Stimulated activated naive B cell treated with anti-CD40 and anti-IgM and Interleukin-4, amounts not matched to agents 10 μg/mL and 1 μg/mL and 100 μg/mL, for 72 hours (primary cell): ENCODE results near the gene IDI2.
A peak's percentile ranks its signal among the peaks of the same experiment; 100 is the strongest.

ENCODE experiments used
- ATAC-seq, 2 donors: fragments of 150-1000 bp; cut with Tn5 transposase; replicated peaks; 2 replicates each; pipeline ENCODE4 v1.10.0; 2021; ENCODE audit warnings: moderate library complexity in 1 of 2
- DNase-seq: peaks from one replicate; pipeline ENCODE4 v3.0.0; 2021
- H3K27ac Mint-ChIP-seq: one replicate; pipeline ENCODE4 v1.8.0; 2022; ENCODE audit warnings: mild to moderate bottlenecking, mixed read lengths
- H3K27me3 Mint-ChIP-seq, 2 donors: one replicate each; pipeline ENCODE4 v1.8.0; 2022; ENCODE audit warnings: mixed read lengths in 2 of 2
- H3K36me3 Mint-ChIP-seq, 2 donors: one replicate each; pipeline ENCODE4 v1.8.0; 2022; ENCODE audit warnings: mixed read lengths in 2 of 2, mild to moderate bottlenecking in 1 of 2
- H3K4me1 Mint-ChIP-seq, 2 donors: one replicate each; pipeline ENCODE4 v1.8.0; 2022; ENCODE audit warnings: mixed read lengths in 2 of 2, mild to moderate bottlenecking in 1 of 2
- H3K4me3 Mint-ChIP-seq, 2 donors: one replicate each; pipeline ENCODE4 v1.8.0; 2022; ENCODE audit warnings: mild to moderate bottlenecking in 2 of 2, mixed read lengths in 2 of 2, moderate library complexity in 1 of 2
- H3K9me3 Mint-ChIP-seq, 2 donors: one replicate each; pipeline ENCODE4 v1.8.0; 2022; ENCODE audit warnings: mixed read lengths in 2 of 2, mild to moderate bottlenecking in 1 of 2

Gene IDI2

GRCh38 chr10:988667-989545 lies 36.8 kb downstream of the IDI2 start:
- peak overlapping the region; percentile 99 for H3K27ac Mint-ChIP-seq
- no peak for DNase-seq
- H3K4me3 Mint-ChIP-seq: peak overlapping the region; percentile 96 to 97
- no peaks in the 10 kb centered on the region for H3K9me3 Mint-ChIP-seq
- H3K36me3 Mint-ChIP-seq: peaks cover 25 to 37% of the 10 kb centered on the region in 2 donors
- peak; percentile 17 to 20 for ATAC-seq
- H3K27me3 Mint-ChIP-seq: no peaks in the 10 kb centered on the region
- peaks cover 23 to 44% of the 10 kb centered on the region in 2 donors for H3K4me1 Mint-ChIP-seq

- Mint-ChIP-seq H3K27ac (peak within 1 kb of the TSS; percentile 99), H3K27me3 (no peaks in the 10 kb centered on the region), H3K9me3 (no peaks in the 10 kb centered on the region), H3K4me3 (peak within 1 kb of the TSS; percentile 96 to 97), H3K36me3 (peaks cover 23 to 33% of the 10 kb centered on the region in 2 donors), H3K4me1 (peaks cover 23 to 41% of the 10 kb centered on the region in 2 donors)
- DNase-seq (peak; percentile 96), ATAC-seq (peak; percentile 98)
Measured at GRCh38 chr10:987870-988666, 37.6 kb downstream of the IDI2 start, which contains the start of gene GTPBP4. TSS of gene GTPBP4 (plus strand) at chr10:988434. CDS start at chr10:988480, 46 bp downstream.

- no peak for DNase-seq
- peaks cover 23 to 36% of the 10 kb centered on the region in 2 donors for H3K4me1 Mint-ChIP-seq
- peak; percentile 3 to 4 for ATAC-seq
- peak overlapping the region; percentile 96 to 97 for H3K4me3 Mint-ChIP-seq
- no peaks in the 10 kb centered on the region for H3K27me3 Mint-ChIP-seq
- H3K36me3 Mint-ChIP-seq: peaks cover 23 to 29% of the 10 kb centered on the region in 2 donors
- H3K9me3 Mint-ChIP-seq: no peaks in the 10 kb centered on the region
- H3K27ac Mint-ChIP-seq: peak overlapping the region; percentile 99
Measured at GRCh38 chr10:987620-987869, 38.1 kb downstream of the IDI2 start.

- Mint-ChIP-seq H3K27ac (peak overlapping the region; percentile 52), H3K27me3 (no peaks in the 10 kb centered on the region), H3K36me3 (peaks cover 23 to 27% of the 10 kb centered on the region in 2 donors), H3K9me3 (no peaks in the 10 kb centered on the region), H3K4me1 (peaks cover 23 to 36% of the 10 kb centered on the region in 2 donors), H3K4me3 (peak overlapping the region; percentile 96 to 97)
- no peak for DNase-seq
- no peak for ATAC-seq
Measured at GRCh38 chr10:986881-987619, 38.6 kb downstream of the IDI2 start.

- DNase-seq: no peak
- no peak overlapping the region for H3K27ac Mint-ChIP-seq
Measured at GRCh38 chr10:986137-986825, 39.4 kb downstream of the IDI2 start.

GRCh38 chr10:985361-985760 lies 40.3 kb downstream of the IDI2 start:
- Mint-ChIP-seq H3K4me1 (peaks cover 17 to 26% of the 10 kb centered on the region in 2 donors), H3K36me3 (peaks cover 22 to 27% of the 10 kb centered on the region in 2 donors), H3K4me3 (no peak overlapping the region), H3K27me3 (no peaks in the 10 kb centered on the region), H3K27ac (no peak overlapping the region), H3K9me3 (peaks cover 6% of the 10 kb centered on the region in 2 donors)
- ATAC-seq: no peak
- DNase-seq: no peak

More at GRCh38 chr10:986137-986825, 39.4 kb downstream of the IDI2 start:
- Mint-ChIP-seq H3K9me3 (peaks cover 0 to under 1% of the 10 kb centered on the region in 2 donors), H3K36me3 (peaks cover 23 to 27% of the 10 kb centered on the region in 2 donors), H3K4me3 (peak overlapping the region; percentile 96 to 97), H3K27me3 (no peaks in the 10 kb centered on the region), H3K4me1 (peaks cover 23 to 35% of the 10 kb centered on the region in 2 donors)
- ATAC-seq: no peak

- Mint-ChIP-seq H3K27ac (no peak overlapping the region), H3K4me1 (peaks cover 8 to 14% of the 10 kb centered on the region in 2 donors), H3K36me3 (peaks cover 22 to 24% of the 10 kb centered on the region in 2 donors), H3K9me3 (peaks cover 8 to 12% of the 10 kb centered on the region in 2 donors), H3K27me3 (no peaks in the 10 kb centered on the region), H3K4me3 (no peak overlapping the region)
- ATAC-seq (no peak), DNase-seq (no peak)
Measured at GRCh38 chr10:983971-984655, 41.5 kb downstream of the IDI2 start.

GRCh38 chr10:983401-983800 lies 42.3 kb downstream of the IDI2 start:
- Mint-ChIP-seq H3K4me1 (peaks cover 8 to 13% of the 10 kb centered on the region in 2 donors), H3K9me3 (peaks cover 14 to 16% of the 10 kb centered on the region in 2 donors), H3K4me3 (no peak overlapping the region), H3K27ac (no peak overlapping the region), H3K27me3 (no peaks in the 10 kb centered on the region), H3K36me3 (peaks cover 21 to 28% of the 10 kb centered on the region in 2 donors)
- DNase-seq (no peak), ATAC-seq (no peak)

- H3K4me3 Mint-ChIP-seq: no peak overlapping the region
- H3K9me3 Mint-ChIP-seq: peaks cover 14 to 21% of the 10 kb centered on the region in 2 donors
- no peaks in the 10 kb centered on the region for H3K27me3 Mint-ChIP-seq
- no peak overlapping the region for H3K27ac Mint-ChIP-seq
- H3K4me1 Mint-ChIP-seq: no peaks in the 10 kb centered on the region
- no peak for ATAC-seq
- no peak for DNase-seq
- H3K36me3 Mint-ChIP-seq: peaks cover 23 to 30% of the 10 kb centered on the region in 2 donors
Measured at GRCh38 chr10:980468-981093, 45.1 kb downstream of the IDI2 start.

- ATAC-seq: no peak
- Mint-ChIP-seq H3K4me1 (peaks cover under 1 to 6% of the 10 kb centered on the region in 2 donors), H3K36me3 (peaks cover 23 to 30% of the 10 kb centered on the region in 2 donors), H3K27me3 (no peaks in the 10 kb centered on the region), H3K4me3 (no peak overlapping the region), H3K27ac (no peak overlapping the region), H3K9me3 (peaks cover 14 to 21% of the 10 kb centered on the region in 2 donors)
- DNase-seq: no peak
Measured at GRCh38 chr10:978826-979421, 46.7 kb downstream of the IDI2 start.

- Mint-ChIP-seq H3K9me3 (peaks cover 13 to 25% of the 10 kb centered on the region in 2 donors), H3K4me1 (peaks cover 1 to 9% of the 10 kb centered on the region in 2 donors), H3K27ac (no peak overlapping the region), H3K36me3 (peaks cover 23 to 30% of the 10 kb centered on the region in 2 donors), H3K4me3 (no peak overlapping the region), H3K27me3 (no peaks in the 10 kb centered on the region)
- DNase-seq (no peak), ATAC-seq (no peak)
Measured at GRCh38 chr10:976316-976715, 49.3 kb downstream of the IDI2 start.

- DNase-seq (no peak), ATAC-seq (no peak)
- H3K27ac Mint-ChIP-seq: no peak overlapping the region
- peaks cover 0 to 3% of the 10 kb centered on the region in 2 donors for H3K27me3 Mint-ChIP-seq
- peaks cover 7 to 17% of the 10 kb centered on the region in 2 donors for H3K9me3 Mint-ChIP-seq
- H3K4me1 Mint-ChIP-seq: peaks cover 1 to 9% of the 10 kb centered on the region in 2 donors
- peaks cover 10 to 16% of the 10 kb centered on the region in 2 donors for H3K36me3 Mint-ChIP-seq
- no peak overlapping the region for H3K4me3 Mint-ChIP-seq
Measured at GRCh38 chr10:974785-975074, 50.9 kb downstream of the IDI2 start.
